Activated CD4-positive, alpha-beta T cell treated with anti-CD3 and anti-CD28 coated beads for 24 hours (primary cell): ENCODE data around the gene RERE.

ENCODE experiments used
- DNase-seq, 2 donors: peaks; one replicate each; pipeline ENCODE4 v3.0.0-alpha.2; 2020; ENCODE audit warnings: low read depth in 2 of 2

RERE gene

GRCh38 chr1:8404460-8405370, 412.7 kb downstream of the RERE start:
- no peak for DNase-seq

DNA sequence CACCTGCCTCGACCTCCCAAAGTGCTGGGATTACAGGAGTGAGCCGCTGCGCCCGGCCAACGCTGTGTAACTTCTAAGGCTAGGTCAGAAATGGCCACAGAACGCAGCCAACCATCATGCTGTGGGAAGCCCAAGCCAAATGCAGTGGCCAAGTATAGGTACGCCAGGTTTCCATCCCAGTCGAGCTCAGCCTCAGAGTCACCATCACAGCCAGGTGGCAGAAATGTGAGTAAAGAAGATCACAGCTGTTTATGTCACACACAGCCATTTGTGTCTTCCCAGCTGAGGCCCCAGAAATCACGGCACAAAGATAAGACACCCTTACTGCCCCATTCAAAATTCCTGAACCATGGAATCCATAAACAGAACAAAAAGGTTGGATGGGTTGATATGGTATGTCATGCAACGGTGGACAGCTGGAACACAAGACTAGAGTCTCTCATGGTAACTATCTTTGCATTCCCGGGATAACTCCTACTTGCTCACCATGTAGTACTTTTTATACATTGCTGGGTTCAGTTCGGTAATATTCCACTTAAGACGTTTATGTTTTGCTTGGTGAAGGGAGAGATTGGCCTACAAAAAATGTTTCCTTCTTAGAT, 415.2 kb downstream of the RERE start:
- no peak for DNase-seq

DNA sequence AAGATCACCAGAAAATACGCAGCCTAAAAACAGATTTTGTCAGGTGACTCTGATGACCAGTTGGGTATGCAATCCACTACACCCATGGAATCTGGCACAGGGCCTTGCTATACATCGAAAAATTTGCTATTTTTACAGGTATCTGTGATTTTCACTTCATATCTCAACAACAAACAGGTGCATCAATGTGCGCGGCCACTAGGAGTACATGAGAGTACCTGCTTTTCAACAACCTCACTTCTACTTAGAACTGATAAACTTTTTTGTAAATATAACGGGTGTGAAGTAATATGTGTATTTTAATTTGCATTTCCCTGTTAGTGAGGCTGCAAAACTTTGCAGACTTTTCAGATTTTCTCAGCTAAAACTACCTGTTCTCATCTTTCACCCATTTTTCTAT, 418.8 kb downstream of the RERE start:
- DNase-seq: no peak

DNA sequence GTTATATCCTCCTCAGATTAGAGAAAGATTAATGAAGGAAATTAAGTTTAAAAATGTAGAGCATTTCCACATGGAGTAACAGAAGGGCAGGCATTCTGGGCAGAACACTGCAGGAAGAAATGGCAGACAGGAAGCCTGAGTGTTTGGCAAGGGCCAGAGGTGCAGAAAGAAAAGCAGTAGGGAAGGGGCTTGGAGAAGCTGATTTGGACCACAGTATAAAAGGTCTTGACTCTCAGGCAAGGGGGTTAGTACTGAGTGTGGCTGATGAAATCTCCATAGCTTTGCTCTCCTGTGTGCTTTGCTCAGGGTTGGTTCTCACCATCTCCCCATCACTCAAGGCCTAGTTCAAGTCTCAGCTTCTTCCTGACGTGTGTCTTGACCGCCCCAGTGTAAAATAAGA, 419.4 kb downstream of the RERE start:
- no peak for DNase-seq

- no peak for DNase-seq
Observed at GRCh38 chr1:8397511-8397910, 419.9 kb downstream of the RERE start.

DNA sequence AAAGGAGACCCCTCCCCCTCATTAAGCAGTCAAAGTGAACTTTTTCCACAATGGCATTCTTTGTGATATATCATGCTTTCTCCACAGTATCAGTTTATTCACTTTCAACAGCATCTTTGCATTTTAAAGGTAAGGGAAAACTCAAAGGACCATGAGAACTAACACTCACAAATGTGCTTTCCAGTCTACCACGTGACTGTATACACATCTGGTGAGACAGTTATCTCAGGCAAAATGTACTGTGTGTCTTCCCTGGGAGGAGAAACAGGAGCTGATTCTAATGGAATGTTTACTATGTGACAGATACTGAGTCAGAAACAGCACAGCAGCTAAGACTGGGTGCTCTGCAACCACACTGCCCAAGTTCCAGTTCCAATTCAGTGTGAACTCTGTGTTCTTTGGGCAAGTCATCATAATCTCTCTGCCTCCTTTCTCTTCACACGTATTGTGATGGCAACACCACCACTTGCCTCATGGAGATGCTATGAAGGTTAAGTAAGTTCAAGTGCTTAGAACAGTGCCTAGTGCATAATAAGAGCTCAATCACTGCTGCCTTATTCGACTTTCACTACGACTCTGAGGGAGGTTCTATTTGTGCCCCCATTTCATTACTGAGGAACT, 420.5 kb downstream of the RERE start:
- DNase-seq: peak in 1 of 2 donors; percentile 19

DNA sequence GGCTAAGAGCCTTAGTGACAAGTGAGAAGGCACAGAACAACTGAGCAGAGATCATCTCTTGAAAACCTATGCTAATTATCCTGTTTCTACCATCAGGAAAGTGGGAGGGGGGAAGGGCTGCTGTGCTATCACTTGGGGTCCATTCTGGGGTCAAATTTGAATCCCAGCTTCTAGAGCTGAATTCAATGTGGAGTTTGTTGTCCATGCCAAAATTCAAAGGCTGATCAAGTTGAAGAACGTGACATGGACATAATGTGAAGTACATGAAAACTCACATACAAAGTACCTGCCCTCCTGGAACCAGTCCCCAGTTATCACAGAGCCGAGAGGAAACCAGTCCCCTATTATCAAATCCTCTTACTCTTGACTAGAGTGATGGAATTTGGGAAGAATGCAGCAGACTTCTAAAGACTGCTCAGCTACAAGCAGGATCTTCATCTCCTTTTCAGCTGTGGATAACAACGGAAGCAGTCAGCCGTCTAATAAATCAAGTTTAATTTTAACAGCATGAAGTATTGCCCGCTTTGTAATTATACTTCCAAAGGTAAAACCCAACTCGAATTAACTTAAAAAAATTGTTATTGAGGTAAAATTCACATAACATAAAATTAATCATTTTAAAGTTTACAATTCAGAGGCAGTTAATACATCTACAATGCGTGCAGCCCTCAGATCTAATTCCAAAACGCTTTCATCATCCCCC, 421.2 kb downstream of the RERE start:
- no peak for DNase-seq

DNA sequence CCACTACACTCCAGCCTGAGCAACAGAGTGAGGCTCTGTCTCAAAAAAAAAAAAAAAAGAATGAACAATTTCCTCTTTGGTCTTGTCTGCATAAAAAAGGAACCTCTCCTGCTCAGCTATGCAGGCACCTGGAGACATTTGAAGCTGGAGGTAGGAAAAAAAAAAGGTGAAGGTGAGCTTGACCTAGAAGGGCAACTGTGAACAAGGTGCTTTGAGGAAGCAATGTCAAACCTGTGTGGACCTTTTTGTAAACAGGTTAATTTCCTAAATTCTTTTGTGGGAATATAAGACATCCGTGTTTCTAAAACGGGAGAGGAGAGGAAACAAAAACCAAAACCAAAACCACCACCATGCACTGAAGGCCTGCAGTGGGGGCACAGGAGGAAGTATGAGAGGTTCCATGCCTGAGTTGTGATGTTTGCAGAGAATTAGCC, 422.0 kb downstream of the RERE start:
- DNase-seq: no peak

DNA sequence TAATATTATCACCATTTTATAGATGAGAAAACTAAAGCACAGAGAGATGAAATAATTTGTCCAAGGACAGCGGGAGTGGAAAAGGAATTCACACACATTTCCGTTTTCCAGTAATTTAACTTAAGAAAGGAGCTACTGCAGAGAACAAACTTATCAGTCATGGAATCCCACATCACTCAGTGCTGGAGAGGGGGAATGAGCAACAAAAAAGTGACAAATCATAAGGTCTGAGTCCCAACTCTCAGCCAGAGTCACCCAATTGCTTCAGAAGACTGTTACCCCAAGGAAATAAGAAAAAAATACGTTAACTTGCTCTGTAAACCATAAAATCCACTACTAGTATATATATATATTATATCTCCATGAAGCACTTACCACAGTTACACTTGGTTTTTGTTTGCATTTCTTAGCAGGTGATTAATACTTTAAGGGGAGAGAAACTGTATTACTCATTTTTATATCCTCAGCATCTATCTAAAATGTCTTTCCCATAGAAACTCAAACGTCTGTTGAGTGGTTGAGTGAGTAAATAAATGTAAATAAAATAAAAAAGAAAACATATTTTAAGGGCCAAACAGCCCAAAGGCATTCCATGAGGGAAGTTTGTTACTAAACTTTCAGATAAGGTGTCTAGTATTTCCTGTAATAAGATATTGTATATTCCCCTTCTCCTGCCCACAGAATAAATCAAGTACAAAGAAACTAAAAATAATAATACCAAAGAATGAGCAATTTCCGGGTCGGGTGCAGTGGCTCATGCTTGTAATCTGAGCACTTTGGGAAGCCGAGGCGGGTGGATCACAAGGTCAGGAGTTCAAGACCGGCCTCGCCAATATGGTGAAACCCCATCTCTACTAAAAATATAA, 422.8 kb downstream of the RERE start:
- peak; percentile 26 to 39 for DNase-seq

DNA sequence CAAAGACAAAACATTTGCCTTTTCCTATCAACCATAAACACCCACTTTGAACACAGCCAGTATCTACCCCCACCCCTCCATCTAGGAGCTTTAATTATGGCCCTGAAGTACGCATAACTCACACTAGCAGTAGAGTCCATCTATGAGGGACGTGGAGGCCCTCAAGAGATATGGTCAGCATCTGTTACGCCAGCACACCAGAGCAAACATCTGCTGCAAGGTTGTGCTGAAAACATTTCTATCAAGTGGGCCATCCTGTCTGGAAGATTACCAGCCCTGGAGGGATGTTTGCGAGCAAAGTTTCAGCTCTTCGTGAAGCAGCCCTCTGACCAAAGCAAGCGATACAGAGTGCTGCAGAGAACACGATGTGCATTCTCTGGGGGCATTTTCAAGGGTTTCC, 424.9 kb downstream of the RERE start:
- DNase-seq: no peak

DNA sequence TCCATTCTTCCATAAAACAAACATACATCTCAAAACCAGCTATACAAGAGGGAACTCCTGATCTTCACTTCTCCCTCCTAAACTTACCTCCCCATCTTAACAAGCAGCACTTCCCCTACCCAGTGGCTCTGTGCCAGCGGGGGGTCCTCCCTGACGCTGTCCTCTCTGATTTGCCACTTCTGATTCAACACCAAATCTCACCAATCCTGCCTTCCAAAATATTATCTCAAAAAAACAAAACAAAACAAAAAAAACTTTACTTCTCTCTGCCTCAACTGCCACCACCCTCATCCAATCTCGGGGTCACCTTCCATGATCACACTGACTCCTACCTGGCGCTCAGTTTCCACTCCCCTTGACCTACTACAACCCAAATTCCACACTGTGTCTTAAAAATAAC, 426.7 kb downstream of the RERE start:
- no peak for DNase-seq

DNA sequence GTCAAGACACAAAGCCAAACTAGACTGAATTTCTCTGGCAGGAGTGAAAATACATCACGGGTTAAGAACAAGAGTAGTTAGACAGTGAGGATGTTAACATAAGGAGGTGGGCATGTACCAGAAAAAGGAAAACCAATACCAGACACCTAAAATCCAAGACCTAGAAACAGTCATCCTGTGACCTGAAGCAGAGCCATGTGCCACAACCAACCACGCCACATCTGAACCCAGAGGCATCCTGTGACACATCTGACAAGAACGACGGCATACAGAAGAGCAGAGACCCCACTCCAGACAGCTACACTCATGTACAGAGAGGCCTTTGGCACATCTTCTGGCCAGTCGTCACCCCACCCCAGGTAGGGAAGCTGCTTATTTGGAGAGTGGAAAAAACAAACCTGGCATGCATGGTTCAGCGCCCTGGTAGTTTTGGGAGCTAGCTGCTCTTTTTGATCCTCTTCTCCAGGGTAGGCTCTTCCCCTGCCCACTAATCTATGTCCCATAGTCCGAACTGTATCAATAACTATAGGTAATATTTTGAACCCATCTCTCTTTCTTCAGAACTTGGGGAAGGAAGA, 427.4 kb downstream of the RERE start:
- no peak for DNase-seq

DNA sequence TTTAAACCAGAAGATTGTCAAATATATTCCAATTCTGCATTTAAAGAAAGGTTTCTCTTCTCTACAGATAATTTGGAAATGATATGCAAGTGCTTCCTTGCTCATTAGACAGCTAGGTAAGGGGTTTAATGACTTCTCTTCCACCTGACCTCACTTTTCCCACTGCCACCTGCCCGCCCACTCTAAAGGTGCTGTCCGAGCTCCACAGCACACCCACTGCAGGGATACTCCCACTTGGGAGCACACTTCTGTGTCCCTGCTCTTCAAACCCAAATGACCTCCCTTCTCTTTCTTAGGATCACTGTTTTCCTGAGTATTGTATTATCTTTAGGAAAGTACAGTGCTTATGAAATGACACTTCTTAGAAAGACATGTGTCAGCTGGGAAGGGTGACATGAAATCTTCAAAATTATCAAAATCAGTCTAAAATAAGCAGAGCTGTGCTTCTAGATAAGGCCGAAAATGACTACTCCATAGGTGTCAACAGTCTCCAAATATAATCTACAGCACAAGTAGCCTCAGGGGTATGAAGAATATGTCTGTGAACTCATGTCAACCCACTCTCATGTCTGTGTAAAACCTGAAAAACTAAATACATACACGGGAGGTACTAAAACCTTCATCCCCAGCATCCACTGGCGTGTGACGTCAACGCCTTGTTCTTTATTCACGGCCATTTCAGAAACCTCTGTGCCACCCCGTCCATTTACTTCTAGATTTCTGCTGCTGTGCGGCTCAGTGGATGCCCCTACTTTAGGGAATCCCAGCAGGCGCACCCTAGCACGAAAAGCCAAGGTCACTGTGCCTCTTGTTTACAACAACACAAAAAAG, 428.5 kb downstream of the RERE start:
- no peak for DNase-seq

- DNase-seq: no peak
Observed at GRCh38 chr1:8386247-8386646, 431.2 kb downstream of the RERE start.

- no peak for DNase-seq
Observed at GRCh38 chr1:8384577-8384976, 432.9 kb downstream of the RERE start.

DNA sequence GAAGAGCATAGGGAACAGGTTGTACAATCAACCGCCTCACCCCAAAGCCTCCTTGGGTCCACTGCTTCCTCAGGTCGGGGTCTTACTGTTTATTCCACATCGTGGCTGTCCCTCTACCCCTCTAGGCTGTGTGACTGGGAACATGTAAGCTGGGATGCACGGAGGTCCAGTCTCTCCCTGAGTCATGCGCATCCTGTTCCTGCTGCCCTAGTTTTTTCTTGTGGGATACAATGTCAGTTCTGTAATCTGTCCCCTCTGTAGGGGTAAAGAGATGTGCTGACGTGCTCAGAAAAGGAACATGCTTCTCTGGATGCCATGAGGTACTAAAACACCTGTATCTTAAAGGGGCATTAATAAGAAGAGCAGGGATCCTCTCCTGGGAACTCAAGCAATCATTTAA, 433.4 kb downstream of the RERE start:
- DNase-seq: no peak

DNA sequence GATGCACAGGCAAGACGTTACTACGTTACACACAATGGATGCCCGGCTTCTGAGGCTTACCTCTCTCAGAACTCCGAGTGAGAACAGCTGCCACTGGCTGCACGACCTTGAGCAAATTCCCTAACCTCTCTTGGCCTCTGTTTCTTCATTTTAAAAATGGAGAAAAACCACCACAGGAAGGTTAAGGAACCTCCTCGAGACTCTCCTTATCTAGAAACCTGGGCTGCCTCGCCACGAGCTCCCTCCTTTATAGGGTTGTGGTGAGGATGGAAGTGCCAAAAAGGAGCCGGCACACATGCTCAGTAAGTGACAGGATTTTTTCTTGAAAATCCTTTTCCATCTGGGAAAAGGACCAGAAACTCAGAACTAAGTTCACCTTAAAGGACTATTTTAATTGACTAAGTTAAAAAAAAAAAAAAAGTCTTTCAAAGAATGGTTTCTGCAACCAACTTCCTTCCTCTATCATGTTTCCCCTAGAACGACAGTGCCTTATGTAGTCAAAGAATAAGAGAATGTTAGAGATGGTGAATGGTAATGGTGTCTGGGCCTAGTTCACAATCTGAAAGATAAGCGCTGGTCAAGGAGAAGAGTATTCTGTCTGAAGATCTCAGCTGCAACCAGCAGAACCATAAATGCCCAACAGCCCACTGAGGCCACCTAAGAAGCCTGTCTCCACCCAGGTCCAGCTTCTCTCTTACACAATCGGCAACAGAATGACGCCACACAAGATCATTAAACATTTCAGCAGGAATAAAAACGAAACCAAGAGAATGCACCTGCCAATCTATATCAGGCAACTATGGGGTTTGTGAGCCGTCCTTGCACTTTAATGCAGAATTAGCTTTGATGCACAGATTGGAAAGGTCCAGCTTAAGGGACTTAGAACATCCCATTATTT, 434.6 kb downstream of the RERE start:
- DNase-seq: no peak

- no peak for DNase-seq
Observed at GRCh38 chr1:8382051-8382505, 435.4 kb downstream of the RERE start.

DNA sequence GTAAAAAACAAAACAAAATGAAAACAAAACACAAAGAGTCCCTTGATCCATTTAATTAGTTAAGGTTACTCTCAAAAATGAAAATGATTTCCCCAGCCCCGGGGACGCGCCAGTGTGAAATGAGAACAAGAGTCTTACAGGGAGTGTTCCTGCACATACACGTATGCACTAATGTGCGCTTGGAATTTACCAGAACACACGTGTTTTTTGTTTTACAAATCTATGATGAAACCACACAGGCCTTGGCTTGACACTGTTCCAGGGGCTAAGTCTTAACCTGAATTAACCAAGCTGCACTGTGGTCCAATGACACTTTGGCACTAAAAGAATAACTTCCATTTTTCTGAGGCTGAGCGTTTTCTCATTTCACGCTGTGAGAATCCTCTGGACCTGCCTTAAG, 435.8 kb downstream of the RERE start:
- DNase-seq: no peak
